OCI-LY1 (cell line): ENCODE data around the gene NCOA4.

Experiments
- CTCF ChIP-seq: fragments of 200-600 bp; sonication (generic), shearing (Covaris generic); IDR thresholded peaks from 2 replicates; pipeline ENCODE4 v1.5.1; 2017; ENCODE audit warnings: mild to moderate bottlenecking, antibody characterized with exemption, low read length, moderate library complexity, mixed read lengths
- EZH2 ChIP-seq: fragments of 200-600 bp; sonication (generic), shearing (Covaris generic); IDR thresholded peaks from 2 replicates; pipeline ENCODE4 v1.8.0; 2017; ENCODE audit warnings: borderline replicate concordance, mixed run types, mild to moderate bottlenecking, antibody characterized with exemption, low read length, moderate library complexity, mixed read lengths

- no peak for TF ChIP-seq EZH2
- TF ChIP-seq CTCF, result no peak
Measured at GRCh38 chr10:46073564-46073963, 43.1 kb upstream of the NCOA4 start.
